K562 (cell line): ENCODE data around the gene GLE1. TPM values are rescaled to one million over a fixed set of nuclear protein-coding genes. Genes with fewer than 3 reads are reported as not detected.

ENCODE experiments used
- BDP1 ChIP-seq: IDR thresholded peaks from 3 replicates; pipeline ENCODE4 v1.6.1; 2011; ENCODE audit not compliant: insufficient read length, insufficient read depth
- CEBPG ChIP-seq, 3 experiments: fragments of 200-800 bp in 1 of 3; sonication (Bioruptor generic) in 1 of 3; sonication (generic) in 1 of 3; formaldehyde crosslinking in 1 of 3; IDR thresholded peaks in 2 of 3; conservative IDR thresholded peaks in 1 of 3; 2 replicates each; pipeline versions ENCODE4 v1.6.1 to v1.8.0; 2016 to 2022; ENCODE audit warnings: missing compliant biosample characterization in 2 of 3, missing genetic modification characterization in 2 of 3, mild to moderate bottlenecking in 1 of 3, missing genetic modification reagents in 1 of 3
- CLOCK ChIP-seq: fragments of 250-450 bp; sonication (Bioruptor Pico); IDR thresholded peaks from 2 replicates; pipeline ENCODE4 v1.4.0; 2020; ENCODE audit warnings: mild to moderate bottlenecking, moderate library complexity, borderline replicate concordance
- COPS2 ChIP-seq: fragments of 450-650 bp; conservative IDR thresholded peaks from 2 replicates; pipeline ENCODE4 v1.6.1; 2016; ENCODE audit warnings: mild to moderate bottlenecking, moderate library complexity
- DPF2 ChIP-seq: fragments of 450-650 bp; IDR thresholded peaks from 2 replicates; pipeline ENCODE4 v1.6.1; 2016
- FOXJ3 ChIP-seq: sonication (generic); formaldehyde crosslinking; IDR thresholded peaks from 2 replicates; pipeline ENCODE4 v1.4.0; 2020; ENCODE audit warnings: mild to moderate bottlenecking, missing genetic modification reagents
- HCFC1 ChIP-seq: IDR thresholded peaks from 2 replicates; pipeline ENCODE4 v1.6.1; 2012; ENCODE audit warnings: low read depth, low read length, improper control_type of control experiment
- IRF2 ChIP-seq: sonication (generic); formaldehyde crosslinking; IDR thresholded peaks from 2 replicates; pipeline ENCODE4 v1.8.1; 2022; ENCODE audit warnings: mild to moderate bottlenecking, missing genetic modification reagents
- MAFG ChIP-seq: fragments of 450-650 bp; conservative IDR thresholded peaks from 2 replicates; pipeline ENCODE4 v1.6.1; 2016; ENCODE audit warnings: missing genetic modification characterization, missing compliant biosample characterization
- MIER1 ChIP-seq: fragments of 450-650 bp; IDR thresholded peaks from 2 replicates; pipeline ENCODE4 v1.6.1; 2016; ENCODE audit warnings: antibody characterized with exemption, mild to moderate bottlenecking, low read depth
- MITF ChIP-seq: IDR thresholded peaks from 2 replicates; pipeline ENCODE4 v1.6.1; 2014; ENCODE audit warnings: antibody characterized with exemption
- NFXL1 ChIP-seq: fragments of 450-650 bp; formaldehyde crosslinking; IDR thresholded peaks from 2 replicates; pipeline ENCODE4 v1.4.0; 2021; ENCODE audit warnings: mild to moderate bottlenecking
- PTTG1 ChIP-seq: fragments of 450-650 bp; IDR thresholded peaks from 2 replicates; pipeline ENCODE4 v1.6.1; 2016; ENCODE audit warnings: low read depth, mild to moderate bottlenecking, missing genetic modification characterization, missing compliant biosample characterization
- RFX1 ChIP-seq: fragments of 450-650 bp; IDR thresholded peaks from 2 replicates; pipeline ENCODE4 v1.6.1; 2016; ENCODE audit warnings: mild to moderate bottlenecking, moderate library complexity
- SMARCC2 ChIP-seq: fragments of 450-650 bp; IDR thresholded peaks from 2 replicates; pipeline ENCODE4 v1.6.1; 2017; ENCODE audit warnings: antibody characterized with exemption, moderate library complexity, mild to moderate bottlenecking, low read depth
- SRSF1 ChIP-seq: fragments of 200-400 bp; formaldehyde crosslinking; IDR thresholded peaks from 2 replicates; pipeline ENCODE4 v1.6.1; 2017; ENCODE audit warnings: mild to moderate bottlenecking, low read depth, low read length, moderate library complexity
- TFAM ChIP-seq: fragments of 250-450 bp; sonication (Bioruptor Pico); conservative IDR thresholded peaks from 2 replicates; pipeline ENCODE4 v1.5.0; 2021; ENCODE audit warnings: mild to moderate bottlenecking, moderate library complexity
- TSC22D4 ChIP-seq: fragments of 450-650 bp; IDR thresholded peaks from 2 replicates; pipeline ENCODE4 v1.6.1; 2016; ENCODE audit warnings: missing genetic modification characterization, missing biosample characterization, control low read depth
- ZFP30 ChIP-seq: fragments of 250-450 bp; sonication (Bioruptor Pico); IDR thresholded peaks from 2 replicates; pipeline ENCODE4 v1.8.0; 2022; ENCODE audit warnings: moderate library complexity, mild to moderate bottlenecking, inconsistent platforms, borderline replicate concordance
- ZNF239 ChIP-seq: fragments of 250-450 bp; sonication (Bioruptor Pico); IDR thresholded peaks from 2 replicates; pipeline ENCODE4 v1.4.0; 2020; ENCODE audit warnings: mild to moderate bottlenecking
- ZNF444 ChIP-seq: fragments of 250-450 bp; sonication (Bioruptor Pico); IDR thresholded peaks from 2 replicates; pipeline ENCODE4 v1.4.0; 2020; ENCODE audit warnings: mild to moderate bottlenecking, moderate library complexity
- ZNF445 ChIP-seq: fragments of 250-450 bp; sonication (Bioruptor Pico); IDR thresholded peaks from 2 replicates; pipeline ENCODE4 v1.4.0; 2020; ENCODE audit warnings: low read depth, mild to moderate bottlenecking, moderate library complexity
- ZNF518B ChIP-seq: fragments of 250-450 bp; sonication (Bioruptor Pico); IDR thresholded peaks from 2 replicates; pipeline ENCODE4 v1.5.0; 2021; ENCODE audit warnings: mild to moderate bottlenecking, moderate library complexity
- polyA plus RNA-seq, 8 experiments: library from polyadenylated mRNA; depleted of rRNA in 4 of 8; stranded (reverse) in 5 of 8; unstranded in 3 of 8; fragments of >200 nt; fragmentation: Nextera tagmentation in 2 of 8; fragmentation: Illumina TruSeq in 1 of 8; extraction: Ambion mirVana in 2 of 8; extraction: Trizol in 1 of 8; gene quantifications; 2 replicates each; pipeline versions ENCODE4 v1.2.1 to v1.2.3, GENCODE V29; 2011 to 2014; ENCODE audit warnings: inconsistent platforms in 1 of 8, missing spikeins in 1 of 8
- total RNA-seq, 7 experiments: library from RNA; depleted of rRNA in 6 of 7; stranded (reverse); fragments of >200 nt in 6 of 7; fragmentation: Illumina TruSeq in 2 of 7; extraction: Trizol in 2 of 7; gene quantifications; 2 replicates each; pipeline versions ENCODE4 v1.2.1 to v1.2.3, GENCODE V29; 2011 to 2021; ENCODE audit warnings: low replicate concordance in 1 of 7

The GLE1 gene
- total and polyA plus RNA-seq, 9 of the 15 experiments (the other 6 are each of a cell fraction or from before 2014, with no cell fraction given): 15.9 to 44.8 (median 37.6) TPM

- TF ChIP-seq CLOCK (CRISPR knock-in tag) (no peak), DPF2 (no peak), MITF (no peak), COPS2 (no peak), CEBPG (CRISPR knock-in tag; IDR thresholded peaks at IDR 0.05) (no peak), CEBPG (tag; conservative IDR thresholded peaks at IDR 0.05 in 1 of 2, IDR thresholded peaks at IDR 0.05 in 1 of 2) (no peak), ZNF444 (CRISPR knock-in tag) (no peak), TSC22D4 (no peak), BDP1 (no peak), NFXL1 (no peak), ZFP30 (CRISPR knock-in tag) (no peak), PTTG1 (tag) (no peak), ZNF239 (CRISPR knock-in tag) (no peak), SRSF1 (no peak), RFX1 (peak; percentile 55), SMARCC2 (no peak), IRF2 (no peak), FOXJ3 (peak; percentile 76; the same call in 1 of the 2 replicates), ZNF445 (CRISPR knock-in tag) (no peak), HCFC1 (no peak), MAFG (tag) (no peak), ZNF518B (CRISPR knock-in tag) (no peak), TFAM (CRISPR knock-in tag) (no peak), MIER1 (no peak)
Observed at GRCh38 chr9:128494108-128494745, 10.3 kb upstream of the GLE1 start (continued).
